Measurements from ENCODE around the gene YTHDF2. TPM values are rescaled to one million over a fixed set of nuclear protein-coding genes. Genes with fewer than 3 reads are reported as not detected.
"Not testable (repeated sequence)": the region's sequence is repeated elsewhere in the genome, so short reads cannot be mapped to it uniquely, and the experiment has no call there.

Gene YTHDF2
- total and polyA plus RNA-seq, 2 experiments from 2014 or later: 62.8 to 84.0 TPM

DNA sequence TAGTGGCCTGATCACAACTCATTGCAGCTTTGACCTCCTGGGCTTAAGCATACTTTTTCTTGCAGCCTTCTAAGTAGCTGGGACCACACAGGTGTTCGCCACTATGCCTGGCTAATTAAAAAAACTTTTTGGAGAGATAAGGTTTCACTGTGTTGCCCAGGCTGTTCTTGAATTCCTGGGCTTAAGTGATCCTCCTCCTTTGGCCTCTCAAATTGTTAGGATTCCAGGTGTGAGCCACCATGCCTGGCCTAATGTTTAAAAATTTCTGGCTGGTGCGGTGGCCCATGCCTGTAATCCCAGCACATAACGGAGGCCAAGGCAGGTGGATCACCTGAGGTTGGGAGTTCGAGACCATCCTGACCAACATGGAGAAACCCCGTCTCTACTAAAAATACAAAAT, 24.4 kb downstream of the YTHDF2 start:
- H3K27me3 ChIP-seq: no peaks in the 10 kb centered on the region
- TF ChIP-seq, protein P1, sequence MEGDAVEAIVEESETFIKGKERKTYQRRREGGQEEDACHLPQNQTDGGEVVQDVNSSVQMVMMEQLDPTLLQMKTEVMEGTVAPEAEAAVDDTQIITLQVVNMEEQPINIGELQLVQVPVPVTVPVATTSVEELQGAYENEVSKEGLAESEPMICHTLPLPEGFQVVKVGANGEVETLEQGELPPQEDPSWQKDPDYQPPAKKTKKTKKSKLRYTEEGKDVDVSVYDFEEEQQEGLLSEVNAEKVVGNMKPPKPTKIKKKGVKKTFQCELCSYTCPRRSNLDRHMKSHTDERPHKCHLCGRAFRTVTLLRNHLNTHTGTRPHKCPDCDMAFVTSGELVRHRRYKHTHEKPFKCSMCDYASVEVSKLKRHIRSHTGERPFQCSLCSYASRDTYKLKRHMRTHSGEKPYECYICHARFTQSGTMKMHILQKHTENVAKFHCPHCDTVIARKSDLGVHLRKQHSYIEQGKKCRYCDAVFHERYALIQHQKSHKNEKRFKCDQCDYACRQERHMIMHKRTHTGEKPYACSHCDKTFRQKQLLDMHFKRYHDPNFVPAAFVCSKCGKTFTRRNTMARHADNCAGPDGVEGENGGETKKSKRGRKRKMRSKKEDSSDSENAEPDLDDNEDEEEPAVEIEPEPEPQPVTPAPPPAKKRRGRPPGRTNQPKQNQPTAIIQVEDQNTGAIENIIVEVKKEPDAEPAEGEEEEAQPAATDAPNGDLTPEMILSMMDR (IDR thresholded peaks at IDR 0.05; ENCODE audit: low read depth, low read length): no peak
- no peaks in the 10 kb centered on the region for H3K36me3 ChIP-seq
- no peaks in the 10 kb centered on the region for H3K9me3 ChIP-seq (ENCODE audit: low read depth)
- no peak for DNase-seq (ENCODE audit: low read depth in 1 of 2, low spot score in 1 of 2)
- H3K27ac ChIP-seq: no peak overlapping the region
- H3K4me1 ChIP-seq (ENCODE audit: low read depth): peaks cover under 1% of the 10 kb centered on the region
- no peak overlapping the region for H3K4me3 ChIP-seq

- TF ChIP-seq, protein P1 (IDR thresholded peaks at IDR 0.05; ENCODE audit: low read depth, low read length): no peak
- no peak for DNase-seq (ENCODE audit: low read depth in 1 of 2, low spot score in 1 of 2)
These were observed 29.9 kb downstream of the YTHDF2 start for GRCh38 chr1:28766532-28767183.

DNA sequence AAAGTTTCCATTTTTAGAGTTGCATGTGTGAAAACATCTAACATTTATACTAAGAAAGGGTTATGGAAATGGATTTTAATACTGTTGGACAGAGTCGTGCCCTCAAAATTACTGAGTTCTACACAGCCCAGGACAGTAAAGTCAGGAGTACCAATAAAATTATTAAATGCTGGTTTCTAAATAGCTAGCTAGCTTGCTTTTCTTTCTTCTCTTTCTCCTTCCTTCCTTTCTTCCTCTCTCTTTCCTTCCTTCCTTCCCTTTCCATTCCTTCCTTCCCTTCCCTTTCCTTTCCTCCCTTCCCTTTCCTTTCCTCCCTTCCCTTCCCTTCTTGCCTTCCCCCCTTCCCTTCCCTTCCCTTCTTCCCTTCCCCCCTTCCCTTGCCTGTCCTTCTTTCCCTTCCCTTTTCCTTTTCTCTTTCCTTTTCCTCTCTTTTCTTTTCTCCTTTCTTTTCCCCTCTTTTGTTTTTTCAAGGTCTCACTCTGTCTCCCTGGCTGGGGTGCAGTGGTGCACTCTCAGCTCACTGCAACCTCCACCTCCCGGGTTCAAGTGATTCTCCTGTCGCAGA, 33.9 kb downstream of the YTHDF2 start:
- Histone ChIP-seq H3K4me1 (ENCODE audit: low read depth) (no peaks in the 10 kb centered on the region), H3K9me3 (ENCODE audit: low read depth) (no peaks in the 10 kb centered on the region), H3K27me3 (no peaks in the 10 kb centered on the region), H3K4me3 (no peak overlapping the region), H3K36me3 (peaks cover 11% of the 10 kb centered on the region), H3K27ac (no peak overlapping the region)
- no peak for DNase-seq (ENCODE audit: low read depth in 1 of 2, low spot score in 1 of 2)
- TF ChIP-seq, protein P1 (IDR thresholded peaks at IDR 0.05; ENCODE audit: low read depth, low read length): no peak

More at GRCh38 chr1:28766532-28767183, 29.9 kb downstream of the YTHDF2 start:
- Histone ChIP-seq H3K27me3 (no peaks in the 10 kb centered on the region), H3K36me3 (peaks cover 8% of the 10 kb centered on the region), H3K4me3 (no peak overlapping the region), H3K27ac (no peak overlapping the region), H3K9me3 (ENCODE audit: low read depth) (no peaks in the 10 kb centered on the region), H3K4me1 (ENCODE audit: low read depth) (no peaks in the 10 kb centered on the region)

GRCh38 chr1:28771921-28772320, 35.2 kb downstream of the YTHDF2 start:
- not testable (repeated sequence) for DNase-seq (ENCODE audit: low read depth in 1 of 2, low spot score in 1 of 2); H3K27me3 ChIP-seq; H3K27ac ChIP-seq; H3K4me1 ChIP-seq (ENCODE audit: low read depth); H3K9me3 ChIP-seq (ENCODE audit: low read depth); H3K4me3 ChIP-seq
- H3K36me3 ChIP-seq: peaks cover 11% of the 10 kb centered on the region

DNA sequence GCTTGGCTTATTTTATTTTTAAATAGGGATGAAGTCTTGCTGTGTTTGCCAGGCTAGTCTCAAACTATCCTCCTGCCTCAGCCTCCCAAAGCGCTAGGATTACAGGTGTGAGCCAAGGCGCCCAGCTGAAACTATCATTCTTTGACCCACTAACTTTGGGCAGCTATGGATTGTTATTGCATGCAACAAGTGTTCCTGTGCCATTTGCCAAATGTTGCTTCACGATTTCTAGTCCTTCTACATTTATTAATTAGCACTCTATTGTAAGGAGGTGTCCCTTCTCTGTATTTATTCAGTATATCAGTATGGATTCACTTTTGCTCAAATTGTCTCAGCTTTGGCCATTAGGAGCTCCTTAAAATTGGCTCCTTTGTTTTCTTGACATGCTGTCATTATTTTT, 36.4 kb downstream of the YTHDF2 start:
- no peak overlapping the region for H3K27ac ChIP-seq
- peaks cover 11% of the 10 kb centered on the region for H3K36me3 ChIP-seq
- no peaks in the 10 kb centered on the region for H3K4me1 ChIP-seq (ENCODE audit: low read depth)
- H3K27me3 ChIP-seq: no peaks in the 10 kb centered on the region
- TF ChIP-seq, protein P1 (IDR thresholded peaks at IDR 0.05; ENCODE audit: low read depth, low read length): no peak
- no peaks in the 10 kb centered on the region for H3K9me3 ChIP-seq (ENCODE audit: low read depth)
- DNase-seq (ENCODE audit: low read depth in 1 of 2, low spot score in 1 of 2): no peak
- no peak overlapping the region for H3K4me3 ChIP-seq

All from cardiac muscle cell (in vitro differentiated cells and primary cell).